H9 (cell line): Measurements from ENCODE around the gene ZSWIM6. TPM values are rescaled to one million over a fixed set of nuclear protein-coding genes. Genes with fewer than 3 reads are reported as not detected.

Experiments used
- DNase-seq: peaks from one replicate; pipeline ENCODE4 v3.0.0-alpha.2; 2017
- H2AFZ ChIP-seq: one replicate; pipeline ENCODE4 v1.6.1; 2013; ENCODE audit warnings: mild to moderate bottlenecking, low read length, control low read depth, moderate library complexity
- H2AK5ac ChIP-seq: 2 replicates; pipeline ENCODE4 v1.6.1; 2013; ENCODE audit warnings: low read length, control low read depth, mixed read lengths; ENCODE audit not compliant: insufficient read length
- H2BK120ac ChIP-seq: one replicate; pipeline ENCODE4 v1.6.1; 2013; ENCODE audit warnings: low read depth, mild to moderate bottlenecking, low read length, control low read depth, inconsistent platforms; ENCODE audit not compliant: poor library complexity, severe bottlenecking
- H2BK12ac ChIP-seq: 2 replicates; pipeline ENCODE4 v1.6.1; 2013; ENCODE audit warnings: low read length, control low read depth, mixed read lengths, low read depth; ENCODE audit not compliant: insufficient read length
- H2BK15ac ChIP-seq: 2 replicates; pipeline ENCODE4 v1.6.1; 2013; ENCODE audit warnings: low read depth, low read length, control low read depth
- H2BK20ac ChIP-seq: one replicate; pipeline ENCODE4 v1.6.1; 2013; ENCODE audit warnings: low read depth, mild to moderate bottlenecking, low read length, control low read depth, inconsistent platforms; ENCODE audit not compliant: poor library complexity, severe bottlenecking
- H2BK5ac ChIP-seq: 2 replicates; pipeline ENCODE4 v1.6.1; 2013; ENCODE audit warnings: low read length, control low read depth, mixed read lengths; ENCODE audit not compliant: insufficient read length
- H3K14ac ChIP-seq: 2 replicates; pipeline ENCODE4 v1.6.1; 2013; ENCODE audit warnings: low read length, control low read depth; ENCODE audit not compliant: insufficient read depth
- H3K18ac ChIP-seq: 2 replicates; pipeline ENCODE4 v1.6.1; 2013; ENCODE audit warnings: low read depth, mild to moderate bottlenecking, mixed read lengths, low read length, control low read depth; ENCODE audit not compliant: insufficient read length
- H3K23ac ChIP-seq: 2 replicates; pipeline ENCODE4 v1.6.1; 2013; ENCODE audit warnings: low read length, control low read depth, mixed read lengths, low read depth; ENCODE audit not compliant: insufficient read length
- H3K23me2 ChIP-seq: 2 replicates; pipeline ENCODE4 v1.6.1; 2013; ENCODE audit warnings: low read depth, mild to moderate bottlenecking, mixed read lengths, low read length, control low read depth; ENCODE audit not compliant: insufficient read length, poor library complexity, severe bottlenecking
- H3K27ac ChIP-seq: 2 replicates; pipeline ENCODE4 v1.5.1; 2013; ENCODE audit warnings: low read length, control low read depth, mixed read lengths, low read depth; ENCODE audit not compliant: insufficient read length
- H3K27me3 ChIP-seq: 2 replicates; pipeline ENCODE4 v1.6.1; 2013; ENCODE audit warnings: low read length, control low read depth, inconsistent platforms; ENCODE audit not compliant: insufficient read depth
- H3K4ac ChIP-seq: 2 replicates; pipeline ENCODE4 v1.6.1; 2013; ENCODE audit warnings: low read depth, mild to moderate bottlenecking, control low read depth, inconsistent platforms, low read length, moderate library complexity
- H3K4me1 ChIP-seq: 2 replicates; pipeline ENCODE4 v1.6.1; 2013; ENCODE audit warnings: low read length, control low read depth, inconsistent platforms; ENCODE audit not compliant: insufficient read depth
- H3K4me2 ChIP-seq: 2 replicates; pipeline ENCODE4 v1.6.1; 2013; ENCODE audit warnings: low read length, control low read depth, mixed read lengths; ENCODE audit not compliant: insufficient read length, insufficient read depth
- H3K56ac ChIP-seq: 2 replicates; pipeline ENCODE4 v1.6.1; 2013; ENCODE audit warnings: low read depth, mild to moderate bottlenecking, mixed read lengths, low read length, control low read depth; ENCODE audit not compliant: insufficient read length
- H3K79me1 ChIP-seq: 2 replicates; pipeline ENCODE4 v1.6.1; 2013; ENCODE audit warnings: low read depth, mild to moderate bottlenecking, moderate library complexity, low read length, control low read depth, inconsistent platforms; ENCODE audit not compliant: insufficient read depth, poor library complexity, severe bottlenecking
- H3K79me2 ChIP-seq: 2 replicates; pipeline ENCODE4 v1.6.1; 2013; ENCODE audit warnings: low read length, control low read depth, inconsistent platforms; ENCODE audit not compliant: insufficient read depth
- H3K9ac ChIP-seq: 2 replicates; pipeline ENCODE4 v1.6.1; 2013; ENCODE audit warnings: low read length, control low read depth, mixed read lengths; ENCODE audit not compliant: insufficient read length; ENCODE audit errors: extremely low read depth
- H3K9me3 ChIP-seq: one replicate; pipeline ENCODE4 v1.6.1; 2013; ENCODE audit warnings: low read depth, low read length, inconsistent platforms; ENCODE audit not compliant: control insufficient read depth
- H3T11ph ChIP-seq: one replicate; pipeline ENCODE4 v1.6.1; 2013; ENCODE audit warnings: mild to moderate bottlenecking, low read length, control low read depth, inconsistent platforms
- H4K20me1 ChIP-seq: one replicate; pipeline ENCODE4 v1.6.1; 2013; ENCODE audit not compliant: control insufficient read depth, insufficient read length, insufficient read depth
- H4K5ac ChIP-seq: 2 replicates; pipeline ENCODE4 v1.6.1; 2013; ENCODE audit warnings: low read depth, mild to moderate bottlenecking, mixed read lengths, low read length, control low read depth; ENCODE audit not compliant: insufficient read length
- H4K8ac ChIP-seq: replicated peaks from 2 replicates; pipeline ENCODE4 v1.6.1; 2013; ENCODE audit warnings: low read length, control low read depth, mixed read lengths, low read depth; ENCODE audit not compliant: insufficient read length
- H4K91ac ChIP-seq: 2 replicates; pipeline ENCODE4 v1.6.1; 2013; ENCODE audit warnings: low read depth, mild to moderate bottlenecking, moderate library complexity, mixed read lengths, low read length, control low read depth; ENCODE audit not compliant: insufficient read length
- H3K27ac Mint-ChIP-seq, 3 experiments: 2 replicates in 2 of 3; 3 replicates in 1 of 3; pipeline ENCODE4 v1.8.0; 2020 to 2021; ENCODE audit warnings: mixed read lengths in 3 of 3, mild to moderate bottlenecking in 1 of 3, moderate library complexity in 1 of 3
- H3K27me3 Mint-ChIP-seq: 2 replicates; pipeline ENCODE4 v1.8.0; 2021; ENCODE audit warnings: low read depth, mild to moderate bottlenecking, moderate library complexity, mixed read lengths
- H3K36me3 Mint-ChIP-seq, 3 experiments: 2 replicates in 2 of 3; 3 replicates in 1 of 3; pipeline ENCODE4 v1.8.0; 2020 to 2021; ENCODE audit warnings: low read depth in 3 of 3, mixed read lengths in 3 of 3; ENCODE audit not compliant: insufficient read depth in 1 of 3
- H3K4me1 Mint-ChIP-seq, 2 experiments: 2 replicates each; pipeline ENCODE4 v1.8.0; 2020; ENCODE audit warnings: mixed read lengths in 2 of 2
- H3K4me3 Mint-ChIP-seq, 2 experiments: 2 replicates in 1 of 2; 3 replicates in 1 of 2; pipeline ENCODE4 v1.8.0; 2020 to 2021; ENCODE audit warnings: mild to moderate bottlenecking in 2 of 2, mixed read lengths in 2 of 2, moderate library complexity in 1 of 2
- H3K9me3 Mint-ChIP-seq, 2 experiments: 2 replicates in 1 of 2; 3 replicates in 1 of 2; pipeline ENCODE4 v1.8.0; 2020; ENCODE audit warnings: mild to moderate bottlenecking in 2 of 2, mixed read lengths in 2 of 2, moderate library complexity in 1 of 2
- WGBS: extraction: QIAGEN DNeasy Blood & Tissue Kit; methylation state at CpG from one replicate; pipeline ENCODE4 v1.1.7; 2013; ENCODE audit warnings: missing lambda C conversion rate, low lambda C conversion rate, mixed read lengths; ENCODE audit not compliant: insufficient read length; ENCODE audit errors: extremely low coverage; 5-methylcytosine and 5-hydroxymethylcytosine counted together
- total RNA-seq: library from RNA; stranded (reverse); gene quantifications from 2 replicates; pipeline ENCODE4 v1.2.1, GENCODE V29; 2021
- TF ChIP-seq, protein P1 (sequence below): fragments of 200-600 bp; sonication (generic); conservative IDR thresholded peaks from 3 replicates; pipeline ENCODE4 v1.8.0; 2021; ENCODE audit warnings: antibody characterized with exemption, mild to moderate bottlenecking

Gene ZSWIM6
- total RNA-seq, 1 experiment from 2014 or later: 11.5 TPM

DNA sequence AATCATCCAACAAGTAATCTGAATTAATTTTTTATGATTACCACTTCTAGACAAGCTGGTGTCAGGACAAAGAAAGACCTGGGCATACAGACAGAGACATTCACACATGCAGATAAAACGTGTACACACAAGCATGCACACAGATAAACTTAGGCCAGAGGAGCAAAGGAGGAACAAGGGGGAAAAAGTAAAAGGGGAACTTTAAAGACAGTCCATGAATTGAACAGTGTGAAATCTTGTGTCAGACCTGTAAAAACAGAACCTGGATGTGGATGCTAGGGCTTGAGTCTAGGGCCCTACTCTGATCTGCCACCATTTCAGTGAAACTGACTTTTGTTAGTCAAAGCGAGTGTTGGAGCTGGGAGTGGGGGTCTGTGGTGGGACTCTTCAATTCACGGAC is 11.2 kb upstream of the ZSWIM6 start:
- H2BK15ac ChIP-seq: no peak overlapping the region
- H3K79me1 ChIP-seq: no peaks in the 10 kb centered on the region
- Mint-ChIP-seq H3K9me3 (no peaks in the 10 kb centered on the region), H3K4me1 (peaks cover 8 to 10% of the 10 kb centered on the region in 2 experiments), H3K27ac (no peak overlapping the region), H3K36me3 (no peaks in the 10 kb centered on the region), H3K27me3 (peaks cover 33% of the 10 kb centered on the region), H3K4me3 (no peak overlapping the region)
- H2BK12ac ChIP-seq: no peak overlapping the region
- H3K23ac ChIP-seq: no peak overlapping the region
- H2AK5ac ChIP-seq: no peak overlapping the region
- H3T11ph ChIP-seq: no peak overlapping the region
- TF ChIP-seq, protein P1, sequence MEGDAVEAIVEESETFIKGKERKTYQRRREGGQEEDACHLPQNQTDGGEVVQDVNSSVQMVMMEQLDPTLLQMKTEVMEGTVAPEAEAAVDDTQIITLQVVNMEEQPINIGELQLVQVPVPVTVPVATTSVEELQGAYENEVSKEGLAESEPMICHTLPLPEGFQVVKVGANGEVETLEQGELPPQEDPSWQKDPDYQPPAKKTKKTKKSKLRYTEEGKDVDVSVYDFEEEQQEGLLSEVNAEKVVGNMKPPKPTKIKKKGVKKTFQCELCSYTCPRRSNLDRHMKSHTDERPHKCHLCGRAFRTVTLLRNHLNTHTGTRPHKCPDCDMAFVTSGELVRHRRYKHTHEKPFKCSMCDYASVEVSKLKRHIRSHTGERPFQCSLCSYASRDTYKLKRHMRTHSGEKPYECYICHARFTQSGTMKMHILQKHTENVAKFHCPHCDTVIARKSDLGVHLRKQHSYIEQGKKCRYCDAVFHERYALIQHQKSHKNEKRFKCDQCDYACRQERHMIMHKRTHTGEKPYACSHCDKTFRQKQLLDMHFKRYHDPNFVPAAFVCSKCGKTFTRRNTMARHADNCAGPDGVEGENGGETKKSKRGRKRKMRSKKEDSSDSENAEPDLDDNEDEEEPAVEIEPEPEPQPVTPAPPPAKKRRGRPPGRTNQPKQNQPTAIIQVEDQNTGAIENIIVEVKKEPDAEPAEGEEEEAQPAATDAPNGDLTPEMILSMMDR: no peak
- no peaks in the 10 kb centered on the region for H3K27me3 ChIP-seq
- H4K20me1 ChIP-seq: no peaks in the 10 kb centered on the region
- no peak overlapping the region for H4K8ac ChIP-seq
- no peak overlapping the region for H3K4me2 ChIP-seq
- H4K5ac ChIP-seq: no peak overlapping the region
- H3K27ac ChIP-seq: no peak overlapping the region
- WGBS: no CpG with 5 or more reads among the region's 3 CpGs
- H3K23me2 ChIP-seq: no peaks in the 10 kb centered on the region
- H4K91ac ChIP-seq: no peak overlapping the region
- no peak overlapping the region for H3K14ac ChIP-seq
- no peak overlapping the region for H2BK20ac ChIP-seq
- DNase-seq: no peak
- H2AFZ ChIP-seq: no peak overlapping the region
- no peaks in the 10 kb centered on the region for H3K9me3 ChIP-seq
- no peak overlapping the region for H2BK120ac ChIP-seq
- no peak overlapping the region for H3K4ac ChIP-seq
- no peak overlapping the region for H3K56ac ChIP-seq
- no peaks in the 10 kb centered on the region for H3K79me2 ChIP-seq
- H3K18ac ChIP-seq: no peak overlapping the region
- H3K9ac ChIP-seq: no peak overlapping the region
- no peak overlapping the region for H2BK5ac ChIP-seq
- H3K4me1 ChIP-seq: peaks cover 3% of the 10 kb centered on the region; the same call in 1 of the 2 replicates
